VCaP (cell line): ENCODE data around the gene RAB14.

Source experiments
- H3K27ac ChIP-seq: fragments of 450-650 bp; 2 replicates; pipeline ENCODE4 v1.5.1; 2017
- CTCF ChIP-seq: fragments of 450-650 bp; conservative IDR thresholded peaks from 2 replicates; pipeline ENCODE4 v1.5.1; 2017; ENCODE audit warnings: mild to moderate bottlenecking, moderate library complexity

Gene RAB14

GRCh38 chr9:121169094-121169601, 32.5 kb downstream of the RAB14 start:
- no peak overlapping the region for H3K27ac ChIP-seq
- peak; percentile 64 for TF ChIP-seq CTCF

- TF ChIP-seq CTCF: no peak
These were observed 33.6 kb downstream of the RAB14 start for GRCh38 chr9:121168052-121168451.

GRCh38 chr9:121160025-121160424, 41.6 kb downstream of the RAB14 start:
- no peak for TF ChIP-seq CTCF
- H3K27ac ChIP-seq: no peak overlapping the region

More at GRCh38 chr9:121168052-121168451, 33.6 kb downstream of the RAB14 start:
- H3K27ac ChIP-seq: no peak overlapping the region

- no peak overlapping the region for H3K27ac ChIP-seq
These were observed 43.7 kb downstream of the RAB14 start for GRCh38 chr9:121157939-121158338.

GRCh38 chr9:121156263-121156731, 45.4 kb downstream of the RAB14 start:
- no peak for TF ChIP-seq CTCF
- H3K27ac ChIP-seq: no peak overlapping the region

More at GRCh38 chr9:121157939-121158338, 43.7 kb downstream of the RAB14 start:
- no peak for TF ChIP-seq CTCF

GRCh38 chr9:121154782-121155181, 46.9 kb downstream of the RAB14 start:
- H3K27ac ChIP-seq: no peak overlapping the region
- no peak for TF ChIP-seq CTCF

- no peak for TF ChIP-seq CTCF
These were observed 48.0 kb downstream of the RAB14 start for GRCh38 chr9:121153642-121154041.

GRCh38 chr9:121150188-121150587, 51.5 kb downstream of the RAB14 start:
- H3K27ac ChIP-seq: no peak overlapping the region
- TF ChIP-seq CTCF: no peak

More at GRCh38 chr9:121153642-121154041, 48.0 kb downstream of the RAB14 start:
- no peak overlapping the region for H3K27ac ChIP-seq
